Left lung (tissue), 10 donors: ENCODE measurements around the gene TRHDE. TPM values are rescaled to one million over a fixed set of nuclear protein-coding genes. Genes with fewer than 3 reads are reported as not detected.

Source experiments
- ATAC-seq: fragments of 200-7000 bp; cut with Tn5 transposase; one replicate; pipeline ENCODE4 v1.9.1; 2020; ENCODE audit warnings: moderate library complexity
- DNase-seq, 4 donors: peaks; one replicate each; pipeline ENCODE4 v3.0.0-alpha.2; 2013 to 2020
- H3K27ac ChIP-seq, 2 donors: fragments of 200-600 bp; sonication (generic) in 1 of 2; one replicate each; pipeline versions ENCODE4 v1.5.0 to v1.8.0; 2020 to 2021
- H3K27me3 ChIP-seq, 2 donors: fragments of 200-600 bp; sonication (generic) in 1 of 2; one replicate each; pipeline versions ENCODE4 v1.5.0 to v1.8.0; 2020 to 2021
- H3K36me3 ChIP-seq, 2 donors: fragments of 200-600 bp; sonication (generic) in 1 of 2; one replicate each; pipeline versions ENCODE4 v1.5.0 to v1.8.0; 2020 to 2021
- H3K4me1 ChIP-seq, 2 donors: fragments of 200-600 bp; one replicate each; pipeline ENCODE4 v1.8.0; 2021
- H3K4me3 ChIP-seq, 2 donors: fragments of 200-600 bp; sonication (generic) in 1 of 2; one replicate each; pipeline versions ENCODE4 v1.5.0 to v1.8.0; 2020 to 2021; ENCODE audit warnings: mild to moderate bottlenecking in 1 of 2
- H3K9me3 ChIP-seq, 2 donors: fragments of 200-600 bp; sonication (generic) in 1 of 2; one replicate each; pipeline versions ENCODE4 v1.5.0 to v1.8.0; 2020 to 2021
- intact Hi-C, 2 donors: fragments of 100-400 bp; cut with DNase I; formaldehyde crosslinking; loops; one replicate each; pipeline versions ENCODE4 v1.11.2 to v1.14.2; 2022
- polyA plus RNA-seq, 6 donors: library from polyadenylated mRNA; unstranded; fragments of 120-200 nt; gene quantifications; one replicate each; pipeline ENCODE4 v1.2.1, GENCODE V29; 2013; ENCODE audit not compliant: insufficient read length in 6 of 6
- total RNA-seq, 2 donors: library from RNA; stranded (reverse); fragmentation: NEBNext Ultra II Directional; extraction: Animal tissue kit (Norgen Biotek cat#: 25700); gene quantifications; one replicate each; pipeline ENCODE4 v1.2.1, GENCODE V29; 2021
- TF ChIP-seq, protein P1 (sequence below), 2 donors: fragments of 200-600 bp; sonication (generic) in 1 of 2; IDR thresholded peaks; one replicate each; pipeline versions ENCODE4 v1.5.0 to v1.8.0; 2021; ENCODE audit warnings: antibody characterized with exemption in 2 of 2
- donor health status: DM: no; HTN: yes; CAD: no.
- donor health status: DM: no; HTN: no; CAD: no.

The TRHDE gene
- total and polyA plus RNA-seq, 8 donors: 0.87 to 4.3 (median 2.8) TPM

DNA sequence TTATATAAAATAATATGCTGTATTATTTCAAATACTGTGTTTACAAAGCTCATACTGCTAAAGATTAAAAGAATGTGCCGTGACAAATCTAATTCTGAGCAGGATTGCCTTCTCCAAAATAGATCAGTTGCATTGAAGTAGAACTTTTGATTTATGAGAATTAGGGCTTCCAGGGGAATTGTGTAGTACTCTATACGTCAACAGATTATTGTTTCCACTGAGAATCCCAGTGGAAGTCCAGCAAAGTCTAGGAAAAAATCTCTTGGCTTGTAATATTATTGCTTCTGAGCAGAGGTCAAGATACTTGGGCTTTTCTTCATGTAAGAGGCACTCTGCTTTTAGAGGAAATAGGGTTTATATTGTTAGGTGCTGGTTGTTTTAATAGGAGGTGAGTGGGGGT lies 133.9 kb downstream of the TRHDE start:
- ATAC-seq: no peak
- H3K36me3 ChIP-seq: no peaks in the 10 kb centered on the region
- peaks cover 0 to 2% of the 10 kb centered on the region in 2 donors for H3K9me3 ChIP-seq
- no peaks in the 10 kb centered on the region for H3K27me3 ChIP-seq
- intact Hi-C loops: no loop called here
- DNase-seq: no peak
- H3K27ac ChIP-seq: no peak overlapping the region
- TF ChIP-seq, protein P1, sequence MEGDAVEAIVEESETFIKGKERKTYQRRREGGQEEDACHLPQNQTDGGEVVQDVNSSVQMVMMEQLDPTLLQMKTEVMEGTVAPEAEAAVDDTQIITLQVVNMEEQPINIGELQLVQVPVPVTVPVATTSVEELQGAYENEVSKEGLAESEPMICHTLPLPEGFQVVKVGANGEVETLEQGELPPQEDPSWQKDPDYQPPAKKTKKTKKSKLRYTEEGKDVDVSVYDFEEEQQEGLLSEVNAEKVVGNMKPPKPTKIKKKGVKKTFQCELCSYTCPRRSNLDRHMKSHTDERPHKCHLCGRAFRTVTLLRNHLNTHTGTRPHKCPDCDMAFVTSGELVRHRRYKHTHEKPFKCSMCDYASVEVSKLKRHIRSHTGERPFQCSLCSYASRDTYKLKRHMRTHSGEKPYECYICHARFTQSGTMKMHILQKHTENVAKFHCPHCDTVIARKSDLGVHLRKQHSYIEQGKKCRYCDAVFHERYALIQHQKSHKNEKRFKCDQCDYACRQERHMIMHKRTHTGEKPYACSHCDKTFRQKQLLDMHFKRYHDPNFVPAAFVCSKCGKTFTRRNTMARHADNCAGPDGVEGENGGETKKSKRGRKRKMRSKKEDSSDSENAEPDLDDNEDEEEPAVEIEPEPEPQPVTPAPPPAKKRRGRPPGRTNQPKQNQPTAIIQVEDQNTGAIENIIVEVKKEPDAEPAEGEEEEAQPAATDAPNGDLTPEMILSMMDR (IDR thresholded peaks at IDR 0.05): no peak
- no peaks in the 10 kb centered on the region for H3K4me1 ChIP-seq
- no peak overlapping the region for H3K4me3 ChIP-seq

DNA sequence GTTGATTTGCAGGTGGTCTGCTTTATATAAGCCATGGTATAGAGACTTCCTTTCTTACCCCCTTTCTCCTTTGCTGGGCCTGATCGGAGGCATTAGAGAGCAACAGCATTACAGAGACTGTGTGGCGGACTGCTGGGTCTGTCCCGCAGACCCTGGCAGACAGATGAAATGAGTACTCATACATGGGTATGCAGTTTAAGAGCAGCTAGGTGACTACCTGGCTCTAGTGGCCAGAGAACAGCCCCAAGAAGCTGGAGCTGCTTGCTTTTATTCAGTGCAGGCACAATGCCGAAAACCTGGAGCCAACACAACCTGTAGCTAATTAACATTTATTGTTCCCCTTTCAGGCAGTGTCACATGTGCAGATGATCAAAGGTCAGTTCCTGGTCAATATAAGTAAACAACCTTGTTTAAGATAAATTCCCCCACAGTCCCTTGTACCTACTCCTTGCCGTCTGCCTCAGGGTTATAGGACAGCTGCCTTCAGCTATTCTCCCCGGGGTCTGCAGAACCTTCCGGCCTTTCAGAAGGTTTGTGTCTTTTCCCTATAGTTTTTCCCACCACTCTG lies 160.0 kb downstream of the TRHDE start:
- H3K4me1 ChIP-seq: no peaks in the 10 kb centered on the region
- intact Hi-C loops: no loop called here

DNA sequence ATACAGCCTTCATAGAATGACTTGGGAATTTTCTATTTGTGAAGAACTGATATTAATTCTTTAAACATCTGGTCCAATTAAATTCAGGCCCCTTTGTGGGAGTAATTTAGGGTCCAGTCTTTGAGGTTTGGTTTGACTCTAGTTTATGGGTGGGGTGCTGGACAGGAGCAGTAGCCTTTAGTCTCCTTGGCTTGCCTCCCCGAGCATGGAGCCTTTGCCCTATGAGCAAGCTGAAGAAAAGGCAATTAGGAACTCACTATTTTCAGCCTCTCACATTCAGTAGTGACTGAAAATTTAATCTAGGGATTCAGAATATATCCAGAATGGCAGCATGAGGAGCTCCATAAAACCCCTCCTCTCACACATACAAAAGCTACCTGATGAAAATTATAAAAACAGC lies 161.1 kb downstream of the TRHDE start:
- Histone ChIP-seq H3K27me3 (no peaks in the 10 kb centered on the region), H3K27ac (no peak overlapping the region), H3K4me1 (no peaks in the 10 kb centered on the region), H3K36me3 (no peaks in the 10 kb centered on the region), H3K9me3 (no peaks in the 10 kb centered on the region), H3K4me3 (no peak overlapping the region)
- TF ChIP-seq, protein P1 (IDR thresholded peaks at IDR 0.05): no peak
- DNase-seq (no peak), ATAC-seq (no peak)
- intact Hi-C loops: no loop called here

More for the DNA sequence above, 160.0 kb downstream of the TRHDE start:
- no peak for DNase-seq
- no peak overlapping the region for H3K4me3 ChIP-seq
- TF ChIP-seq, protein P1 (IDR thresholded peaks at IDR 0.05): no peak
- H3K9me3 ChIP-seq: no peaks in the 10 kb centered on the region
- H3K36me3 ChIP-seq: no peaks in the 10 kb centered on the region
- H3K27ac ChIP-seq: no peak overlapping the region
- ATAC-seq: no peak
- no peaks in the 10 kb centered on the region for H3K27me3 ChIP-seq

DNA sequence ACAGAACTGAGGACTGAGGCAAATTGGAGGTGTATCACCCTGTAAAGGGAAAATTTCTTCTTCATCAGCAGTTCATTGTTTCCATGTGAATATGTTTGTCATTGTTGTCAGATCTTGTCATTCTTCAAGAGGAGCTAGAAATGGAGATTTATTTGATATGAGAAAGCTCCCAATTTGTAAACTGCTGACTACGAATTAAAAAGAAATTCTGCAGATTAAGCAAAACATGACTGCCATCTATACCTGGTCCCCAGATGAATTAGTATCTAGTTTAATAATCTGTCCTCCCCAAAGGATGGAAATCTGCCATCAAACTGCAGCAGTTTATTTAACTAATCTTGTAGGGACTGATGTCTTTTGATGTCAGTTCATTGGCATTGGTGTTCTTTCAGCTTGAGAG lies 162.8 kb downstream of the TRHDE start:
- DNase-seq (no peak), ATAC-seq (no peak)
- H3K4me1 ChIP-seq: no peaks in the 10 kb centered on the region
- peaks cover 0 to 9% of the 10 kb centered on the region in 2 donors for H3K9me3 ChIP-seq
- intact Hi-C loops: no loop called here
- H3K27ac ChIP-seq: no peak overlapping the region
- no peaks in the 10 kb centered on the region for H3K27me3 ChIP-seq
- TF ChIP-seq, protein P1 (IDR thresholded peaks at IDR 0.05): no peak
- no peaks in the 10 kb centered on the region for H3K36me3 ChIP-seq
- no peak overlapping the region for H3K4me3 ChIP-seq

DNA sequence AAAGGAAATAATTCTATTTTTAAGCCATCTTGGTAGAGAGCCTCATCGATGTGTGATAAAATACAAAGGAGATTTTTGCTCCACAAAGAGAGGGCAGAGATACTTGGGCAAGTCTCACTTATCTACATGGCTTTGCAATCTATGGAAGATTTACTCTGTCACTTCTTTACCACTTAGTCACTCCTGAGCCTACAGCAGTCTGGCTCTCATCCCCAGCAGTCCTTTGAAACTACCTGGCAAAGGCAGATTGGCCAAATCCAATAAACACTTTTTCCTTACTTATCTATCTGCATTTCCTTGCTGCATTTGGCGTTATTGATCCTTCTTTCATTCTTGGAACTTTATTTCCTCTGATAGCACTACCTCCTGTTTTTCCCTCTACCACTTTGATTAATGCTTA lies 170.0 kb downstream of the TRHDE start:
- H3K9me3 ChIP-seq: peaks cover 0 to 16% of the 10 kb centered on the region in 2 donors
- TF ChIP-seq, protein P1 (IDR thresholded peaks at IDR 0.05): no peak
- H3K4me3 ChIP-seq: no peak overlapping the region
- no peaks in the 10 kb centered on the region for H3K27me3 ChIP-seq
- no peaks in the 10 kb centered on the region for H3K4me1 ChIP-seq
- intact Hi-C loops: no loop called here
- ATAC-seq: no peak
- DNase-seq: no peak
- no peaks in the 10 kb centered on the region for H3K36me3 ChIP-seq
- H3K27ac ChIP-seq: no peak overlapping the region
